BJ (cell line): ENCODE measurements around the gene FNDC3B. TPM values are rescaled to one million over a fixed set of nuclear protein-coding genes. Genes with fewer than 3 reads are reported as not detected.

ENCODE experiments used
- CTCF ChIA-PET: fragments of 350-600 bp; formaldehyde crosslinking; extraction: SDS; loops from one replicate; lab custom pipeline; 2021; ENCODE audit warnings: antibody characterized with exemption, inconsistent platforms; lab: Yijun Ruan, JAX
- POLR2A ChIA-PET: fragments of 300-600 bp; sonication (Branson Sonifier 250); formaldehyde crosslinking; extraction: SDS; loops from one replicate; lab custom pipeline; 2021; ENCODE audit warnings: antibody characterized with exemption; lab: Charles Lee
- DNase-seq: peaks from one replicate; pipeline ENCODE4 v3.0.0-alpha.2; 2011; ENCODE audit warnings: low read depth
- H3K27me3 ChIP-seq: 2 replicates; pipeline ENCODE4 v1.6.0; 2011; ENCODE audit warnings: low read length; ENCODE audit not compliant: control insufficient read depth, insufficient read depth
- H3K36me3 ChIP-seq: 2 replicates; pipeline ENCODE4 v1.5.1; 2011; ENCODE audit warnings: low read length; ENCODE audit not compliant: control insufficient read depth, insufficient read depth
- H3K4me3 ChIP-seq: 2 replicates; pipeline ENCODE4 v1.5.1; 2011; ENCODE audit warnings: low read depth, mild to moderate bottlenecking, control low read depth, low read length
- polyA plus RNA-seq: library from polyadenylated mRNA; depleted of rRNA; stranded (reverse); fragments of >200 nt; gene quantifications from 2 replicates; pipeline ENCODE4 v1.2.3, GENCODE V29; 2011
- TF ChIP-seq, protein P1 (sequence below): IDR thresholded peaks from 2 replicates; pipeline ENCODE4 v1.5.1; 2011; ENCODE audit warnings: low read depth, mild to moderate bottlenecking, control low read depth, inconsistent platforms, low read length, moderate library complexity; ENCODE audit not compliant: insufficient read depth

FNDC3B gene
- polyA plus RNA-seq, 1 experiment, result 28.6 TPM

DNA sequence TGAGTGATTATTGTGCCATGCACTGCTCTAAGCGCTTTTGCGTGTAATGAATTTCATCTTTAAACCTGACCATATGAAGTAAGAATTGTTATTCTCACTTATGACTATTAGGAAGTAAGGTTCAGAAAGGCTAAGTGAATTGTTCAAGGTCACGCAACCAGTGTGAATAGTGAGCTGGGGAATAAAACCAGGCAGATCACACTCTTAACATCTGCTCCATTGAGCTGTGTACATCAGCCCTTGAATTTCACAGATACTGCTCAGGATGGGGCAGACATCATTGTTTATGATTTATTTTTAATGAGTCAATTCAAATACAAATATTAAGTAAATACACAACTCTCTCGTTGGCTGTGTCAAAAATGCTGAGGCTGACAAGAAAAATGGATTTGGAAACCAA lies 184.5 kb downstream of the FNDC3B start:
- CTCF ChIA-PET, result no interaction called here
- POLR2A ChIA-PET, result no interaction called here
- Histone ChIP-seq H3K36me3 (peaks cover 2% of the 10 kb centered on the region; the same call in 1 of the 2 replicates), H3K4me3 (no peak overlapping the region), H3K27me3 (no peaks in the 10 kb centered on the region)
- TF ChIP-seq, protein P1, sequence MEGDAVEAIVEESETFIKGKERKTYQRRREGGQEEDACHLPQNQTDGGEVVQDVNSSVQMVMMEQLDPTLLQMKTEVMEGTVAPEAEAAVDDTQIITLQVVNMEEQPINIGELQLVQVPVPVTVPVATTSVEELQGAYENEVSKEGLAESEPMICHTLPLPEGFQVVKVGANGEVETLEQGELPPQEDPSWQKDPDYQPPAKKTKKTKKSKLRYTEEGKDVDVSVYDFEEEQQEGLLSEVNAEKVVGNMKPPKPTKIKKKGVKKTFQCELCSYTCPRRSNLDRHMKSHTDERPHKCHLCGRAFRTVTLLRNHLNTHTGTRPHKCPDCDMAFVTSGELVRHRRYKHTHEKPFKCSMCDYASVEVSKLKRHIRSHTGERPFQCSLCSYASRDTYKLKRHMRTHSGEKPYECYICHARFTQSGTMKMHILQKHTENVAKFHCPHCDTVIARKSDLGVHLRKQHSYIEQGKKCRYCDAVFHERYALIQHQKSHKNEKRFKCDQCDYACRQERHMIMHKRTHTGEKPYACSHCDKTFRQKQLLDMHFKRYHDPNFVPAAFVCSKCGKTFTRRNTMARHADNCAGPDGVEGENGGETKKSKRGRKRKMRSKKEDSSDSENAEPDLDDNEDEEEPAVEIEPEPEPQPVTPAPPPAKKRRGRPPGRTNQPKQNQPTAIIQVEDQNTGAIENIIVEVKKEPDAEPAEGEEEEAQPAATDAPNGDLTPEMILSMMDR, result no peak
- DNase-seq, result no peak

- Histone ChIP-seq H3K4me3 (no peak overlapping the region), H3K27me3 (no peaks in the 10 kb centered on the region), H3K36me3 (peaks cover 5% of the 10 kb centered on the region; the same call in 1 of the 2 replicates)
- ChIA-PET CTCF (interaction anchor here (0.6 kb wide), 1 partner anchor 585 kb away, joined by 3 read pairs; no protein-coding TSS in a partner anchor), POLR2A (no interaction called here)
- TF ChIP-seq, protein P1, result no peak
- DNase-seq, result no peak
Measured at GRCh38 chr3:172224560-172225214, 185.3 kb downstream of the FNDC3B start.

DNA sequence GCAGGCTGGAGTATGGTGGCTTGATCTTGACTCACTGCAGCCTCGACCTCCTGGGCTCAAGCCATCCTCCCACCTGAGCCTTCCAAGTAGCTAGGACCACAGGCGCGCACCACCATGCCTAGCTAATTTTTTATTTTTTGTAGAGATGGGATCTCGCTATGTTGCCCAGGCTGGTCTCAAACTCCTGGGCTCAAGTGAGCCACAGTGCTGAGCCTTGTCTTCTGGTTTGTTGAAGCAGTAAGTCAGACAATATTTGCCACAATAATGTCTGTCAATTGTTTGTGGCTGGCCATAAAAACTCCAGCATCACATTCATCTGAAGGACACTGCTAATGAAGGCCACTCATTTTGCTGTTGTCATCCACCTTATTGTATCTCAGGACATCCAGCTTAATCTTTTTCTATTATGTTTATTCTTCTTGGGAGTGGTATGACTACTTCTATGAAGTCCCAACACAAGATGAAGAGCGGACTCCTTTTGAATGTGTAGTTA lies 185.9 kb downstream of the FNDC3B start:
- Histone ChIP-seq H3K27me3 (no peaks in the 10 kb centered on the region), H3K4me3 (no peak overlapping the region), H3K36me3 (peaks cover 5% of the 10 kb centered on the region; the same call in 1 of the 2 replicates)
- ChIA-PET CTCF (interaction anchor here (0.6 kb wide), 1 partner anchor 584 kb away, joined by 3 read pairs; no protein-coding TSS in a partner anchor), POLR2A (no interaction called here)
- DNase-seq, result no peak
- TF ChIP-seq, protein P1, result no peak

DNA sequence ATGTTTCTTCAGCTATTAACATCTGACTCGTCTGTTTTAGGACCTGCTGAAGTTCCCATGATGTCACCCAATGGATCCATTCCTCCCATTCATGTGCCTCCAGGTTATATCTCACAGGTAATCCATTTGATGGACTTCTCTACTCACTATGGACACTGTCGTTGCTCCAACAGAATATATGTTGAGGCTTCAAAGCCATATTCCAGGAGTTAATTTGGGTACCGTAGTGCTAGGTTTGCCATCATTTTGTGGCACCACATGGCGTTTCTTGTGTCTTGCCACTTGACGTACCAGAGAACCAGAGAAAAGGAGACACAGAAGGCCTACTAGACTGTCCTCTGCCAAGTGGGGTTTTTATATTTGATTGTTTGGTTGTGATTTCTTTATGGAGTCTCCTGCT lies 187.5 kb downstream of the FNDC3B start:
- Histone ChIP-seq H3K4me3 (no peak overlapping the region), H3K27me3 (no peaks in the 10 kb centered on the region), H3K36me3 (peaks cover 6% of the 10 kb centered on the region; the same call in 1 of the 2 replicates)
- ChIA-PET POLR2A (no interaction called here), CTCF (no interaction called here)
- TF ChIP-seq, protein P1, result no peak
- no peak for DNase-seq

DNA sequence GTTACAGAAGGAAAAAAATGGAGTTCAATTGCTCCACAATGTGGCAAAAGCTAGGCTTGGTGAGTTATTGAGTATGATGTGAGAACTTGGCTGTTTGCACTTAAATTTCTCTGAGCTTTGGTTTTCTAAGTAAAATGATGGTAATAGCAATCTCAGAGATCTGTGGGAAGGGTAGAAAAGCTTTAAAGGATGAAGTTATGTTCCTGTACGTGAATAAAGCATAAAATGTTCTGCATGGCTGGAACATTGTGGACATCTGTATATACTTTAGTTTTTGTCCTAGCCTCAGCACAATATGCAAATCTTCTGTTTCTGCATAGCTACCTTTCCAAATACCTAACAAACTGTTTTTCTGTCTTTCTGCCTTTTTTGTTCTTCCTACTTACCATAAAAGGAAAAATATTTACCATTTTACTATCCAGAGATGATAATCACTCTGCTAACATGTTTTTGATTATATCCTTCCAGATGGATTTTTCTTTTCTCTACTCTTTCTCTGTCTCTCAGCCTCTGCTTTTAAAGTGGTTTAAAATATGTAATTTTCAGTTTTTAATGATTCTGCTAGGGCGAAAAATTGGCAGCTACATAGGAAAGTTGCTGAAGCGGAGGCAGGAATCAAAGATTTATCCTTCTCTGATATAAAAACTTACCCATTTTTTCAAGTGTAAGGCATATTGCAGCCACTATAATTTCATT lies 188.1 kb downstream of the FNDC3B start:
- H3K36me3 ChIP-seq, result peaks cover 6% of the 10 kb centered on the region; the same call in 1 of the 2 replicates
- no peak overlapping the region for H3K4me3 ChIP-seq
- TF ChIP-seq, protein P1, result no peak
- POLR2A ChIA-PET, result no interaction called here
- H3K27me3 ChIP-seq, result no peaks in the 10 kb centered on the region
- DNase-seq, result no peak
- CTCF ChIA-PET, result no interaction called here
